ENCODE data around the gene DLX1. TPM values are rescaled to one million over a fixed set of nuclear protein-coding genes. Genes with fewer than 3 reads are reported as not detected.
A peak's percentile ranks its signal among the peaks of the same experiment; 100 is the strongest.

Gene DLX1
- total and polyA plus RNA-seq, 9 of the 15 experiments (the other 6 are each of a cell fraction or from before 2014, with no cell fraction given), result 1.9 to 26.2 (median 9.6) TPM

- CTCF ChIA-PET (ENCODE audit: low intra/inter-chr PET ratio), result no interaction called here
- FAIRE-seq, result no peak
Measured at GRCh38 chr2:172038604-172039003, 46.7 kb upstream of the DLX1 start.

More at GRCh38 chr2:172038604-172039003, 46.7 kb upstream of the DLX1 start:
- in situ Hi-C loops (cut with MboI) (no loop called here), intact Hi-C loops (cut with micrococcal nuclease) (no loop called here)
- H3K4me1 ChIP-seq (replicated peaks in 1 of 2; ENCODE audit: control insufficient read depth in 2 of 2, insufficient read depth in 2 of 2, low read length in 2 of 2), result no peaks in the 10 kb centered on the region; a peak in 1 of 5 replicates
- H3K4me3 ChIP-seq, result no peak overlapping the region
- DNase-seq (ENCODE audit: extremely low read depth in 1 of 4, low spot score in 3 of 4) (no peak), ATAC-seq (peak; percentile 29)
- POLR2A ChIA-PET, result interaction anchor here (0.5 to 2.2 kb wide), 10 partner anchors 9 to 61 kb away, joined by 3 to 8 read pairs (median 5); partner anchors contain the start of gene DLX1
- no peaks in the 10 kb centered on the region for H3K9me3 ChIP-seq (replicated peaks; ENCODE audit: control insufficient read depth, insufficient read depth, low read depth, low read length)
- no peak overlapping the region for H3K27ac ChIP-seq (ENCODE audit: extremely low read depth, low read depth, low read length)
- no peaks in the 10 kb centered on the region for H3K27me3 ChIP-seq (ENCODE audit: control insufficient read depth in 2 of 2, insufficient read depth in 2 of 2, low read length in 2 of 2)
- 80% methylated on average over 2 of the region's 2 CpGs for WGBS (ENCODE audit: insufficient coverage, low coverage, missing lambda C conversion rate)
- H3K79me2 ChIP-seq (ENCODE audit: control insufficient read depth, insufficient read depth, low read length), result no peaks in the 10 kb centered on the region
- 0 out of 2 replicates have a peak, but pooled peaks have one; percentile 33 for TF ChIP-seq ZNF175 (CRISPR knock-in tag; IDR thresholded peaks at IDR 0.05; ENCODE audit: low read depth)
- TF ChIP-seq PKNOX1 (IDR thresholded peaks at IDR 0.05), result peak; percentile 67
- no peak for TF ChIP-seq CCNT2 (IDR thresholded peaks at IDR 0.05; ENCODE audit: borderline replicate concordance, extremely low read depth, insufficient read length, low read depth, low read length)
- no peak for TF ChIP-seq NFYB (IDR thresholded peaks at IDR 0.05; ENCODE audit: extremely low read depth, insufficient read length)
- peak; percentile 74 for TF ChIP-seq MEIS2 (IDR thresholded peaks at IDR 0.05; ENCODE audit: partially characterized antibody)
- TF ChIP-seq PBX2 (CRISPR knock-in tag; IDR thresholded peaks at IDR 0.05; ENCODE audit: low read depth), result no peak
- TF ChIP-seq PBX2 (tag; conservative IDR thresholded peaks at IDR 0.05; ENCODE audit: low read depth), result 0 out of 2 replicates have a peak, but pooled peaks have one; percentile 12
- no peak overlapping the region for H2AFZ ChIP-seq (ENCODE audit: low read depth, low read length)
- no peaks in the 10 kb centered on the region for H4K20me1 ChIP-seq (replicated peaks; ENCODE audit: control insufficient read depth, insufficient read depth, low read length)
- no peak overlapping the region for H3K9ac ChIP-seq (ENCODE audit: insufficient read depth in 1 of 2, low read depth in 2 of 2, low read length in 2 of 2)
- no TSS peak for BruUV-seq (replicated peaks)
- H3K4me2 ChIP-seq (ENCODE audit: insufficient read depth, low read length), result no peak overlapping the region
- no peaks in the 10 kb centered on the region for H3K9me1 ChIP-seq (ENCODE audit: control insufficient read depth, insufficient read depth, low read length)
- H3K36me3 ChIP-seq (ENCODE audit: control insufficient read depth, insufficient read depth, low read length), result no peaks in the 10 kb centered on the region

Measured in K562 (cell line).